ENCODE data around the gene EEA1. TPM values are rescaled to one million over a fixed set of nuclear protein-coding genes. Genes with fewer than 3 reads are reported as not detected.

The EEA1 gene
- total and polyA plus RNA-seq, 12 donors, result 2.5 to 36.9 (median 21.4) TPM

DNA sequence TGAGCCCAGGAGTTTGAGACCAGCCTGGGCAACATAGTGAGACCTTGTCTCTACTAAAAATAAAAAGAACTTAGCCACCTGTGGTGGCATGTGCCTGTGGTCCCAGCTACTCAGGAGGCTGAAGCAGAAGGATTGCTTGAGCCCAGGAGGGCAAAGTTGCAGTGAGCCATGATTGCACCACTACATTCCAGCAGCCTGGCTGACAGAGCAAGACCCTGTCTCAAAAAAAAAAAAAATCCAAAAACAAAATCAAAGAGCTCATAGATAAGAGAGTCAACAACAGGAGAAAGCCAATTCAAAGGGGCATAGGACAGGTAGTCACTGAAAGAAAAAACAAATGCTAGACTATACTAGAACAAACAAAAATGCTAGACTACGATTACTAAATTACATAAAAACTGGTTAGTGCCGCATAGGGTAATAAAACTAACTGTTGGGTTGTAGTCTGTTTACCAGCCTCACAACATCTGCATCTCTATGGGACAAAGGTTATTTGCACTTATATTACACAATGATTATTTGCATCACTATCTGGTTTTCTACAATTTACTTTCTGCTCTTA is 16.6 kb upstream of the EEA1 start:
- H3K4me1 ChIP-seq (replicated peaks in 1 of 2), result peaks cover 0 to 4% of the 10 kb centered on the region in 2 donors

DNA sequence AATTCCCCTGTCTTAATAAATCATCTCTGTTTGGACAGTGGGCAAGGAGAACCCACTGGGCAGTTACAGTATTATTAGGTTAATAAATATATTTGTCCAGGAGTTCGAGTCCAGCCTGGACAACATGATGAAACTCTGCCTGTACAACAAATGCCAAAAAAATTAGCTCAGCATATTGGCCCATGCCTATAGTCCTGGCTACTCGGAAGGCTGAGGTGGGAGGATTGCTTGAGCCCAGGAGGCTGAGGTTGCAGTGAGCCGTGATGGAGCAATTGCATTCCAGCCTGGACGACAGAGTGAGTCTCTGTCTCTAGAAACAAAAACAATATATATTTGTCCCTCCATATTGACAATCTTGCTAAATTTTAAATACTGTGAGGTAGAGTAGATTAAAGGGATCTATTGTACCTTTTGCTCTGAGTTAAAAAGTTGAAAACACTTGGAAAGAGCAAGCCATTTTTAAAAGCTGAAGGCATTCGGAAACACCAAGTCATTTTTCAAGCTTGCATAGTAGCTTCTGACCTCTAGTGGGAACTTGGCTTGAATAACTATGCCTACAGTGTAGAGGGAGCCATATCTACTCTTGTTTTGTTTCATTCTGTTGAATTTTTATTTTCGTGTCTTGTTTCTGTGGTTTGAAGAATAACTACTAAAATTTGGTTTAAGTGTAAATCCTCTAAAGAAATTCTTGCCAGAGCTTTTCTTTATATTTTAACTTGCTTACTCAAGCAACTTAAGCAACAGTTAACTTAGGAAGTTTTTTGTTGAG is 14.6 kb upstream of the EEA1 start:
- no peak for DNase-seq
- H3K4me1 ChIP-seq (replicated peaks in 1 of 2), result peaks cover 0 to 4% of the 10 kb centered on the region in 2 donors
- no peak overlapping the region for H3K27ac ChIP-seq
- no peaks in the 10 kb centered on the region for H3K36me3 ChIP-seq (replicated peaks in 1 of 2)
- H3K9me3 ChIP-seq (replicated peaks in 1 of 3), result no peaks in the 10 kb centered on the region
- TF ChIP-seq, protein P1, sequence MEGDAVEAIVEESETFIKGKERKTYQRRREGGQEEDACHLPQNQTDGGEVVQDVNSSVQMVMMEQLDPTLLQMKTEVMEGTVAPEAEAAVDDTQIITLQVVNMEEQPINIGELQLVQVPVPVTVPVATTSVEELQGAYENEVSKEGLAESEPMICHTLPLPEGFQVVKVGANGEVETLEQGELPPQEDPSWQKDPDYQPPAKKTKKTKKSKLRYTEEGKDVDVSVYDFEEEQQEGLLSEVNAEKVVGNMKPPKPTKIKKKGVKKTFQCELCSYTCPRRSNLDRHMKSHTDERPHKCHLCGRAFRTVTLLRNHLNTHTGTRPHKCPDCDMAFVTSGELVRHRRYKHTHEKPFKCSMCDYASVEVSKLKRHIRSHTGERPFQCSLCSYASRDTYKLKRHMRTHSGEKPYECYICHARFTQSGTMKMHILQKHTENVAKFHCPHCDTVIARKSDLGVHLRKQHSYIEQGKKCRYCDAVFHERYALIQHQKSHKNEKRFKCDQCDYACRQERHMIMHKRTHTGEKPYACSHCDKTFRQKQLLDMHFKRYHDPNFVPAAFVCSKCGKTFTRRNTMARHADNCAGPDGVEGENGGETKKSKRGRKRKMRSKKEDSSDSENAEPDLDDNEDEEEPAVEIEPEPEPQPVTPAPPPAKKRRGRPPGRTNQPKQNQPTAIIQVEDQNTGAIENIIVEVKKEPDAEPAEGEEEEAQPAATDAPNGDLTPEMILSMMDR (IDR thresholded peaks at IDR 0.05), result peak in 1 of 6 experiments; percentile 15
- TF ChIP-seq POLR2A (IDR thresholded peaks at IDR 0.05), result no peak
- no peaks in the 10 kb centered on the region for H3K27me3 ChIP-seq
- H3K4me3 ChIP-seq, result no peak overlapping the region
- intact Hi-C loops (cut with DNase I), result no loop called here
- 65 to 73% (median 70%) methylated on average over 6 of the region's 6 CpGs for WGBS, 4 donors

More for the DNA sequence above, 16.6 kb upstream of the EEA1 start:
- intact Hi-C loops (cut with DNase I), result no loop called here
- Histone ChIP-seq H3K27ac (no peak overlapping the region), H3K36me3 (replicated peaks in 1 of 2) (no peaks in the 10 kb centered on the region), H3K9me3 (replicated peaks in 1 of 3) (no peaks in the 10 kb centered on the region), H3K4me3 (no peak overlapping the region), H3K27me3 (no peaks in the 10 kb centered on the region)
- TF ChIP-seq, protein P1 (IDR thresholded peaks at IDR 0.05), result no peak
- TF ChIP-seq POLR2A (IDR thresholded peaks at IDR 0.05), result no peak
- no peak for DNase-seq
- 87 to 97% (median 89%) methylated on average over 2 of the region's 2 CpGs for WGBS, 4 donors

DNA sequence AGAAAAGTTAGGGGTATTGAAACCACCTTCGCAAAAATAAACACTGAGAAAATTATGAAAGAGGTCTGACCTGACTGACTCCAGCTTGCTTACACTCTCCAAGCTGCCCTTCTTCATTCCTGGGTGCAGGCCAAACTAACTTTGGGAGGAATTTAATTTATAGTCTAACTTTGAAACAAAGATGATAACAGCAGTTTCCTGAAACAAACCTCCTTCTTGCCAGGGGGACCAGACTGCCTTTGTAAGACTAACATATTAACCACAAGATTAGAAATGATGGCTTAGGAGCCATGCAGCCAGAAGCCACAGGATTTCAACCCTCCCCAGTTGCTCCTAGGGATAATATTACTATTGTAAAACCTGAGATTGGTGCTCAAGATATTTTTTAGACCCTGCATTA is 13.8 kb upstream of the EEA1 start:
- 16 to 32% (median 25%) methylated on average over 1 of the region's 1 CpG for WGBS, 4 donors
- Histone ChIP-seq H3K4me1 (replicated peaks in 1 of 2) (peaks cover 0 to 4% of the 10 kb centered on the region in 2 donors), H3K4me3 (no peak overlapping the region), H3K27me3 (no peaks in the 10 kb centered on the region), H3K27ac (peak overlapping the region in 1 of 5 donors; percentile 7), H3K9me3 (replicated peaks in 1 of 3) (no peaks in the 10 kb centered on the region), H3K36me3 (replicated peaks in 1 of 2) (no peaks in the 10 kb centered on the region)
- peak; percentile 29 to 75 (median 69) for DNase-seq
- intact Hi-C loops (cut with DNase I), result no loop called here
- no peak for TF ChIP-seq POLR2A (IDR thresholded peaks at IDR 0.05)
- TF ChIP-seq, protein P1 (IDR thresholded peaks at IDR 0.05), result no peak

DNA sequence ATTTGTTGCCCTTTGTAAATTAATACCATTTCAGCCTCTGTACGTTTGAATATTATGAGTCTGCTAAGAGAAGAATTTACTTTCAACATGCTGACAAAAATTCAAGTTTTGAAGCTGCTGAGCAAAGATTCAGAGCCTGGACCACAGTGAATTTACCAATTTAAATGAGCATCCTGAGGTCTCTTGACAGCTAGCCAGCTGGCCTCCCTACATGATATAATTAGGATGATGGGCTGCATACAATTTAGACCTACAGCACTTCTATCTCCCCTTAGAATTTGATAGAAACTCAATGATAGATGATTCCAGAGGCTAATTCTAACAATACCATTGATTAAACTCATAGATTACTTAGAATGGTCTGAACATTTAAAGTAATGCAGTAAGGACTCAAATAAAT is 10.0 kb upstream of the EEA1 start:
- H3K4me1 ChIP-seq (replicated peaks in 1 of 2), result peaks cover 0 to 4% of the 10 kb centered on the region in 2 donors
- H3K4me3 ChIP-seq, result no peak overlapping the region
- WGBS, 4 donors, result 62 to 85% (median 70%) methylated on average over 1 of the region's 1 CpG
- intact Hi-C loops (cut with DNase I), result loop anchor here in 1 of 2 donors (10.0 kb wide), 1 partner anchor 104 kb away; no protein-coding TSS in a partner anchor
- H3K27me3 ChIP-seq, result no peaks in the 10 kb centered on the region
- no peaks in the 10 kb centered on the region for H3K36me3 ChIP-seq (replicated peaks in 1 of 2)
- H3K27ac ChIP-seq, result no peak overlapping the region
- H3K9me3 ChIP-seq (replicated peaks in 1 of 3), result no peaks in the 10 kb centered on the region
- DNase-seq, result no peak
- TF ChIP-seq, protein P1 (IDR thresholded peaks at IDR 0.05), result no peak
- no peak for TF ChIP-seq POLR2A (IDR thresholded peaks at IDR 0.05)
